SH-SY5Y (cell line): ENCODE results near the gene DOCK4.

Source experiments
- GATA2 ChIP-seq: IDR thresholded peaks from 2 replicates; pipeline ENCODE4 v1.6.1; 2011; ENCODE audit warnings: mild to moderate bottlenecking, low read depth, low read length
- GATA3 ChIP-seq: IDR thresholded peaks from 2 replicates; pipeline ENCODE4 v1.6.1; 2011; ENCODE audit warnings: low read depth, mild to moderate bottlenecking, low read length, moderate library complexity

- TF ChIP-seq GATA2 = no peak
- no peak for TF ChIP-seq GATA3
These were observed 170.1 kb downstream of the DOCK4 start for GRCh38 chr7:112036071-112036470.
